ENCODE measurements around the gene NCOR2. TPM values are rescaled to one million over a fixed set of nuclear protein-coding genes. Genes with fewer than 3 reads are reported as not detected.

Gene NCOR2
- total RNA-seq, 1 experiment from 2014 or later: 326 TPM

GRCh38 chr12:124608450-124608870 lies 41.0 kb upstream of the NCOR2 start (continued):
- no peak for TF ChIP-seq ZNF425 (CRISPR knock-in tag; conservative IDR thresholded peaks at IDR 0.05)

GRCh38 chr12:124607681-124608425 lies 40.4 kb upstream of the NCOR2 start:
- POLR2A ChIA-PET: no interaction called here
- Mint-ChIP-seq H3K27ac (no peak overlapping the region), H3K9me3 (peaks cover 5% of the 10 kb centered on the region), H3K4me1 (peaks cover 22% of the 10 kb centered on the region), H3K4me3 (no peak overlapping the region), H3K36me3 (no peaks in the 10 kb centered on the region), H3K27me3 (ENCODE audit: low read depth) (peaks cover 3% of the 10 kb centered on the region)
- ATAC-seq (no peak), DNase-seq (ENCODE audit: low spot score) (no peak)
- TF ChIP-seq FOXJ3 (CRISPR knock-in tag; IDR thresholded peaks at IDR 0.05; ENCODE audit: borderline replicate concordance): no peak
- CTCF ChIA-PET: no interaction called here

GRCh38 chr12:124605883-124606774 lies 38.7 kb upstream of the NCOR2 start:
- Mint-ChIP-seq H3K27ac (no peak overlapping the region), H3K9me3 (0 out of 2 replicates have a peak, but pooled peaks cover 3% of the 10 kb centered on the region), H3K27me3 (ENCODE audit: low read depth) (peaks cover 3% of the 10 kb centered on the region), H3K36me3 (no peaks in the 10 kb centered on the region), H3K4me3 (no peak overlapping the region), H3K4me1 (peaks cover 22% of the 10 kb centered on the region)
- ATAC-seq (no peak), DNase-seq (ENCODE audit: low spot score) (no peak)
- POLR2A ChIA-PET: no interaction called here
- TF ChIP-seq ETV6 (CRISPR knock-in tag; IDR thresholded peaks at IDR 0.05) (no peak), NFYB (CRISPR knock-in tag; conservative IDR thresholded peaks at IDR 0.05; ENCODE audit: low read depth) (no peak), TEAD4 (CRISPR knock-in tag; IDR thresholded peaks at IDR 0.05) (no peak), TCF7 (CRISPR knock-in tag; IDR thresholded peaks at IDR 0.05; ENCODE audit: low read depth) (no peak), ZNF232 (CRISPR knock-in tag; IDR thresholded peaks at IDR 0.05) (no peak), ZMAT4 (CRISPR knock-in tag; IDR thresholded peaks at IDR 0.05) (no peak), ZNF281 (CRISPR knock-in tag; IDR thresholded peaks at IDR 0.05) (no peak), ZNF416 (CRISPR knock-in tag; IDR thresholded peaks at IDR 0.05) (no peak), RELA (CRISPR knock-in tag; IDR thresholded peaks at IDR 0.05; ENCODE audit: borderline replicate concordance) (no peak), IRF1 (CRISPR knock-in tag; IDR thresholded peaks at IDR 0.05) (no peak), CREB1 (CRISPR knock-in tag; IDR thresholded peaks at IDR 0.05) (no peak), ZNF512 (CRISPR knock-in tag; IDR thresholded peaks at IDR 0.05; ENCODE audit: borderline replicate concordance) (no peak), ZBTB43 (CRISPR knock-in tag; IDR thresholded peaks at IDR 0.05) (no peak), CREM (CRISPR knock-in tag; IDR thresholded peaks at IDR 0.05) (no peak), ZNF396 (CRISPR knock-in tag; IDR thresholded peaks at IDR 0.05; ENCODE audit: borderline replicate concordance) (no peak), RORB (CRISPR knock-in tag; IDR thresholded peaks at IDR 0.05) (no peak), FOXP1 (CRISPR knock-in tag; IDR thresholded peaks at IDR 0.05; ENCODE audit: borderline replicate concordance) (no peak), ZBTB21 (CRISPR knock-in tag; IDR thresholded peaks at IDR 0.05; ENCODE audit: borderline replicate concordance) (no peak)
- CTCF ChIA-PET: no interaction called here

Measured in WTC11 (cell line).